Cardiac fibroblast (primary cell): ENCODE measurements around the gene ANO10.
"Not testable (repeated sequence)": the region's sequence is repeated elsewhere in the genome, so short reads cannot be mapped to it uniquely, and the experiment has no call there.

Experiments
- DNase-seq, 2 donors: peaks; one replicate each; pipeline versions ENCODE4 v3.0.0 to v3.0.0-alpha.2; 2010; ENCODE audit warnings: low read depth in 2 of 2
- H3K4me3 ChIP-seq, 2 donors: replicated peaks in 1 of 2; 1 replicate in 1 of 2; 2 replicates in 1 of 2; pipeline ENCODE4 v1.5.1; 2011; ENCODE audit warnings: low read depth in 2 of 2, low read length in 2 of 2, mild to moderate bottlenecking in 2 of 2, moderate library complexity in 1 of 2
- TF ChIP-seq, protein P1 (sequence below): IDR thresholded peaks from one replicate; pipeline ENCODE4 v1.5.1; 2011; ENCODE audit warnings: low read depth, mild to moderate bottlenecking, low read length, inconsistent platforms

Gene ANO10, protein sequence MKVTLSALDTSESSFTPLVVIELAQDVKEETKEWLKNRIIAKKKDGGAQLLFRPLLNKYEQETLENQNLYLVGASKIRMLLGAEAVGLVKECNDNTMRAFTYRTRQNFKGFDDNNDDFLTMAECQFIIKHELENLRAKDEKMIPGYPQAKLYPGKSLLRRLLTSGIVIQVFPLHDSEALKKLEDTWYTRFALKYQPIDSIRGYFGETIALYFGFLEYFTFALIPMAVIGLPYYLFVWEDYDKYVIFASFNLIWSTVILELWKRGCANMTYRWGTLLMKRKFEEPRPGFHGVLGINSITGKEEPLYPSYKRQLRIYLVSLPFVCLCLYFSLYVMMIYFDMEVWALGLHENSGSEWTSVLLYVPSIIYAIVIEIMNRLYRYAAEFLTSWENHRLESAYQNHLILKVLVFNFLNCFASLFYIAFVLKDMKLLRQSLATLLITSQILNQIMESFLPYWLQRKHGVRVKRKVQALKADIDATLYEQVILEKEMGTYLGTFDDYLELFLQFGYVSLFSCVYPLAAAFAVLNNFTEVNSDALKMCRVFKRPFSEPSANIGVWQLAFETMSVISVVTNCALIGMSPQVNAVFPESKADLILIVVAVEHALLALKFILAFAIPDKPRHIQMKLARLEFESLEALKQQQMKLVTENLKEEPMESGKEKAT

DNA sequence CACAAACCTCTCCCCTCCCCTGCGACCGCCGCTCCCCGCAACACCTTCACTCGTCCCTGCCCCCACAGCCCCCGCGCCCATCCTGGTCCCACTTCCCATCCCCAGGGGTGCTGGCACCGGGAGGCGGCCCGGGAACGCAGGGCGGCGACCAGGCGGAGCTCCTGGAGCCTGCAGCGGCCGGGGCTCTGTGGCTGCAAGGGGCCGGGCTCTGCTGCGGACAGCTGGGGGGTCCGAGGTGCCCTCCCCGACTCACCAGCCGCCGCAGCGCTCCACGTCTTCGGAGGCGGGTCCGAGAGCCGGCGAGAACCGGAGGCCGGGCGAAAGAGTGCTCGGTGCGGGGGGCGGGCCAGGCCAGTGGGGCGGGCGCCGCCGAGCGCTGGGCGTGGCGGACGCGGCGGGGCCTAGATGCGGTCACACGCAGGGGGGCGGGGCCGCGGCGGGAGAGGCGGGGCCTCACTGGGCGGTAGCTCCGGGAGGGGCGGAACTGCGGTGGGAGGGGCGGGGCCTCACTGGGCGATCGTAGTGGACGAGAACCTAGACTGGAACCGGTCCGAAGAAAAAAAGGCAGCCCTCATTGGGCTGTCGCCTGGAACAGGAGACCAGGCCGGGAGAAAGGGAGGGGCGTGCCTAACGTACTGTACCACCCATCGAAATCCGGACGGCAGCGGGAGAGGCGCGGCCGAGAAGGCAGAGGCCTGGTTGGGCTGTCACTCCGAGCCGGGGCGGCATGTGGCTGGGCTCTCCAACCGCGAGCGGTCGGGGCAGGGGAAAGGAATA lies at the start of gene ANO10:
TSS of gene ANO10 (minus strand) at position 356 of the 777 bp plus-strand sequence. CDS start 16,159 bp downstream, outside the sequence.
- peak; percentile 99 to 100 for DNase-seq
- TF ChIP-seq, protein P1, sequence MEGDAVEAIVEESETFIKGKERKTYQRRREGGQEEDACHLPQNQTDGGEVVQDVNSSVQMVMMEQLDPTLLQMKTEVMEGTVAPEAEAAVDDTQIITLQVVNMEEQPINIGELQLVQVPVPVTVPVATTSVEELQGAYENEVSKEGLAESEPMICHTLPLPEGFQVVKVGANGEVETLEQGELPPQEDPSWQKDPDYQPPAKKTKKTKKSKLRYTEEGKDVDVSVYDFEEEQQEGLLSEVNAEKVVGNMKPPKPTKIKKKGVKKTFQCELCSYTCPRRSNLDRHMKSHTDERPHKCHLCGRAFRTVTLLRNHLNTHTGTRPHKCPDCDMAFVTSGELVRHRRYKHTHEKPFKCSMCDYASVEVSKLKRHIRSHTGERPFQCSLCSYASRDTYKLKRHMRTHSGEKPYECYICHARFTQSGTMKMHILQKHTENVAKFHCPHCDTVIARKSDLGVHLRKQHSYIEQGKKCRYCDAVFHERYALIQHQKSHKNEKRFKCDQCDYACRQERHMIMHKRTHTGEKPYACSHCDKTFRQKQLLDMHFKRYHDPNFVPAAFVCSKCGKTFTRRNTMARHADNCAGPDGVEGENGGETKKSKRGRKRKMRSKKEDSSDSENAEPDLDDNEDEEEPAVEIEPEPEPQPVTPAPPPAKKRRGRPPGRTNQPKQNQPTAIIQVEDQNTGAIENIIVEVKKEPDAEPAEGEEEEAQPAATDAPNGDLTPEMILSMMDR = no peak
- peak within 1 kb of the TSS; percentile 86 for H3K4me3 ChIP-seq

DNA sequence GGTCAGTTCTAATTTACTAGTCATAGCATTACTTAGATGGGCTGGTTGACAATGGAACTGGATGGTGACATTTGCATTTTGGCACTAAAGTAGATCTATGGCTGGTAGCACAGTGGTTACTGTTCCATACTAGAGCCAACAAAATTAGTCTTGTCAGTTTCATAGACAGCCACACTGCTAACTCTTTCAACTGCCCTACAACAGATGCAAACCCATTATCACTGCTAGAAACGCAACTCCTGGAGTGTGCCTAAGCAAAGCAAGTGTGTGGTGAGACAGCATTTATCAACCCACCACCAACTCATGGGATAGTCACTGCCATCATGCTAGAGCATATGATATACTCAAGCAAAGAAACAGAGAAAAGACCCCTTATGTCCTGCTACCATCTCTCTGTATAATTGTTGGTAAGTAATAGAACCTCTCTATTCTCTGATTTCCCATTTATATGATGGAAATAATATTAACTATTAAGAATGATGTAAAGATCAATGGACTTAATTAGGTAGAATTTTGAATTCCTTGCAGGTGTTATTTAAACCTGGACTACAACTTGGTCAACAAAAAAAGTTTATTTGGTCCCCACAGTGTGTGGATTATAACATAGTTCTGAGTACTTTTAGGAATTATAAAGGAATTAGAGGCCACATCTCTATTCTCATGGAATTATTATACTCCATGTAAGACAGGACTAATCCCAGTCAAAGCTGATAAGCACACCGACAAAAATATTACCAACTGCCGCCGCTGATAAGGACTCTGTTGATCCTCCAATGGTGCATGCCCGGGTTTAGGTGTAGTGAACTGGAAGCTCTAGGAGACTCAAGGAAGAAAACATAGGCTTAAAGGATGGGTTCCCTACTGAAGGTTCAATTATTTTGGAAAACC lies 49.1 kb upstream of the ANO10 start:
- TF ChIP-seq, protein P1 = no peak

DNA sequence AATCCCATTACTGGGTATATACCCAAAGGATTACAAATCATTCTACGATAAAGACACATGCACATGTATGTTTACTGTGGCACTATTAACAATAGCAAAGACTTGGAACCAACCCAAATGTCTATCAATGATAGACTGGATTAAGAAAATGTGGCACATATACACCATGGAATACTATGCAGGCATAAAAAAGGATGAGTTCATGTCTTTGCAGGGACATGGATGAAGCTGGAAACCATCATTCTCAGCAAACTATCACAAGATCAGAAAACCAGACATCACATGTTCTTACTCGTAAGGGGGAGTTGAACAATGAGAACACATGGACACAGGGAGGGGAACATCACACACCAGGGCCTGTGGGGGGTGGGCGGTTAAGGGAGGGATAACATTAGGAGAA lies 43.2 kb upstream of the ANO10 start:
- not testable (repeated sequence) for H3K4me3 ChIP-seq, DNase-seq

More for the DNA sequence above, 49.1 kb upstream of the ANO10 start:
- H3K4me3 ChIP-seq = no peak overlapping the region
- no peak for DNase-seq

DNA sequence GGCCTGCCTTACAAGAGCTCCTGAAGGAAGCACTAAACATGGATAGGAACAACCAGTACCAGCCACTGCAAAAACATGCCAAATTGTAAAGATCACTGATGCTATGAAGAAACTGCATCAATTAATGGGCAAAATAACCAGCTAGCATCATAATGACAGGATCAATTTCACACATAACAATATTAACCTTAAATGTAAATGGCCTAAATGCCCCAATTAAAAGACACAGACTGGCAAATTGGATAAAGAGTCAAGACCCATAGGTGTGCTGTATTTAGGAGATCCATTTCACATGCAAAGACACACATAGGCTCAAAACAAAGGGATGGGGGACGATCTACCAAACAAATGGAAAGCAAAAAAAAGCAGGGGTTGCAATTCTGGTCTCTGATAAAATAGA lies 39.6 kb upstream of the ANO10 start:
- H3K4me3 ChIP-seq = not testable (repeated sequence)

GRCh38 chr3:43659250-43659880 lies 37.6 kb upstream of the ANO10 start:
- no peak for DNase-seq
- TF ChIP-seq, protein P1 = no peak
- no peak overlapping the region for H3K4me3 ChIP-seq

More for the DNA sequence above, 39.6 kb upstream of the ANO10 start:
- DNase-seq = not testable (repeated sequence)

DNA sequence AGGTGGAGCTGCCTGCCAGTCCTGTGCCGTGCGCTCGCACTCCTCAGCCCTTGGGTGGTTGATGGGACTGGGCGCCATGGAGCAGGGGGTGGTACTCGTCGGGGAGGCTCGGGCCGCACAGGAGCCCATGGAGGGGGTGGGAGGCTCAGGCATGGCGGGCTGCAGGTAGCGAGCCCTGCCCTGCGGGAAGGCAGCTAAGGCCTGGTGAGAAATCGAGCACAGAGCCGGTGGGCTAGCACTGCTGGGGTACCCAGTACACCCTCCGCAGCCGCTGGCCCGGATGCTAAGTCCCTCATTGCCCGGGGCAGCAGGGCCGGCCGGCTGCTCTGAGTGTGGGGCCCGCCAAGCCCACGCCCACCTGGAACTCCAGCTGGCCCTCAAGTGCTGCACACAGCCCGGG lies 34.6 kb upstream of the ANO10 start:
- not testable (repeated sequence) for DNase-seq, H3K4me3 ChIP-seq

DNA sequence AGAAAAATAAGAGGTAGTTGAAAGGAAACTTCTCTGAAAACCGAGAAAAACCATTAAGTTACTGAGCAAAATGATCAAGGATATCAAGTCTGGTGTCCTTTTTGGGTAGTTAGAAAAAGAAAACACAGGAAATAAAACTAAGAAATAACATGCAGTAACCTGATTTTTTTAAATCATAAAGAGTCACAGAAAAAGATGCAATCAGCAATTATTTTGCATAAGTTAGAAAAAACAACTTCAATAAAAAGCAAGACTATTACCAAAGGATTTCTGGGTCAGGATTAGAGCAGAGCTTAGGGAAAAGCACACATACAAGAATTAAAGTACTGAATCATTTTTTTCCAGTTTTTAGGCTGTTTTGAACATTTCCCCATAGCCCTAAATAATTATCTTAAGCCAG lies 28.5 kb upstream of the ANO10 start:
- no peak for DNase-seq
- TF ChIP-seq, protein P1 = no peak
- no peak overlapping the region for H3K4me3 ChIP-seq
